Thymus (tissue), 11 donors: ENCODE data around the gene GNAL. TPM values are rescaled to one million over a fixed set of nuclear protein-coding genes. Genes with fewer than 3 reads are reported as not detected.

Source experiments
- DNase-seq, 9 donors: peaks; one replicate each; pipeline ENCODE4 v3.0.0-alpha.2; 2013; ENCODE audit warnings: low spot score in 9 of 9, low read depth in 6 of 9, missing footprints in 1 of 9
- H3K27ac ChIP-seq, 2 donors: one replicate each; pipeline ENCODE4 v1.5.1; 2013; ENCODE audit warnings: control low read depth in 1 of 2, low read depth in 1 of 2, low read length in 1 of 2, mild to moderate bottlenecking in 1 of 2, moderate library complexity in 1 of 2
- H3K27me3 ChIP-seq, 2 donors: one replicate each; pipeline ENCODE4 v1.5.1; 2013; ENCODE audit warnings: low read length in 1 of 2; ENCODE audit not compliant: control insufficient read depth in 2 of 2, insufficient read depth in 1 of 2
- H3K36me3 ChIP-seq, 2 donors: one replicate each; pipeline ENCODE4 v1.5.1; 2013; ENCODE audit warnings: low read length in 1 of 2, mild to moderate bottlenecking in 1 of 2, moderate library complexity in 1 of 2; ENCODE audit not compliant: control insufficient read depth in 2 of 2, insufficient read depth in 2 of 2
- H3K4me1 ChIP-seq, 2 donors: one replicate each; pipeline ENCODE4 v1.5.1; 2013; ENCODE audit warnings: low read length in 2 of 2; ENCODE audit not compliant: control insufficient read depth in 2 of 2, insufficient read depth in 2 of 2
- H3K4me3 ChIP-seq, 2 donors: one replicate each; pipeline ENCODE4 v1.5.1; 2013; ENCODE audit warnings: low read length in 2 of 2, control low read depth in 1 of 2, mild to moderate bottlenecking in 1 of 2
- H3K9me3 ChIP-seq, 2 donors: one replicate each; pipeline ENCODE4 v1.5.1; 2013; ENCODE audit warnings: low read length in 1 of 2, mild to moderate bottlenecking in 1 of 2; ENCODE audit not compliant: control insufficient read depth in 2 of 2, insufficient read depth in 1 of 2
- WGBS: extraction: QIAGEN DNeasy Blood & Tissue Kit; methylation state at CpG from one replicate; pipeline ENCODE4 v1.1.7; 2013; 5-methylcytosine and 5-hydroxymethylcytosine counted together
- polyA plus RNA-seq: library from polyadenylated mRNA; stranded (reverse); fragments of 200-250 nt; gene quantifications from one replicate; pipeline ENCODE4 v1.2.3, GENCODE V29; 2013
- total RNA-seq: library from RNA; stranded (reverse); fragments of 120-200 nt; gene quantifications from one replicate; pipeline ENCODE4 v1.2.4, GENCODE V29; 2013
- donor health status: healthy.

The GNAL gene
- total and polyA plus RNA-seq, 2 donors: 1.7 to 7.5 TPM

DNA sequence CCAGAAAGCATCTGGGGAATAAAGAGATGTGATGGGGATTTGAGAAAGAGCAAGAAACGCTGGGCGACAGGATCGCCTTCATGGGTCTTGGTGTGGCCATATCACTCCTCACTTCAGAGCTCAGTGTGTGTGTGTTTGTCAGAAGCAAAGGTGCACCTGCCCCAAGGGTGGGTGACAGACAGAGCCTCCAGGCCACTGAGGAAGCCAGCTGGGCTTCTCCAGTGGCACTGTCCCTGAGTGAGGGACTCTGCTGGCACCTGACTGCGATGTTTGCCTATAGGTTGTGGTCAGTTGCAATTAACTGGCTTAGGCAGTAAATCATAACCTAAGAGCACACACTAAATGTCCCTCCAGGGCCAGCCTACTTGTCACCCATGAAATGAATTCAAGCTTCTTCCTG is 23.5 kb upstream of the GNAL start:
- Histone ChIP-seq H3K27me3 (peaks cover 0 to 19% of the 10 kb centered on the region in 2 donors), H3K9me3 (no peaks in the 10 kb centered on the region), H3K4me1 (no peaks in the 10 kb centered on the region), H3K27ac (no peak overlapping the region), H3K4me3 (no peak overlapping the region), H3K36me3 (no peaks in the 10 kb centered on the region)
- no peak for DNase-seq
- 96% methylated on average over 4 of the region's 4 CpGs for WGBS

GRCh38 chr18:11666176-11666575 is 22.9 kb upstream of the GNAL start:
- Histone ChIP-seq H3K4me3 (no peak overlapping the region), H3K36me3 (no peaks in the 10 kb centered on the region), H3K9me3 (no peaks in the 10 kb centered on the region), H3K27ac (no peak overlapping the region), H3K27me3 (peaks cover 0 to 19% of the 10 kb centered on the region in 2 donors), H3K4me1 (no peaks in the 10 kb centered on the region)
- WGBS: 93% methylated on average over 4 of the region's 4 CpGs
- DNase-seq: no peak

DNA sequence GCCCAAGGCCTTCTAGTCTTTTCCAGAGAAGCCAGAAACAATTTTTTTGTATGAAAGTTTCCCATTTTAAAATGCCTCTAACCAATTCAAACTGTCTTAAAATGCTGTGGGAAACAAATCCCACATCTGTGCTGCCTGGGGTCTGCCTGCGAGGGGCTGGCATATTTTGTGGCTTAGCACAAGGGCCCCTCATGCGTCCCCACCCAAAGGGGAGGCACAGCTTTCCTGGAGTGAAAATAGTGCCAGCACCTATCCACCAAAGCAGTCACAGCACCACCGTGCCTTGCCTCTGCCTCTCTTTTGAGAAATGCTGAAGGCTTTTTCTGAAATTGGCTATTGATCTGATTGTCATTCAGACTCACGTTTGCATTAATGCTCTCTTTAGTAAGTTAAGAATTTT is 22.2 kb upstream of the GNAL start:
- H3K4me1 ChIP-seq: no peaks in the 10 kb centered on the region
- no peaks in the 10 kb centered on the region for H3K36me3 ChIP-seq
- peaks cover 0 to 19% of the 10 kb centered on the region in 2 donors for H3K27me3 ChIP-seq
- no peak for DNase-seq
- no peak overlapping the region for H3K4me3 ChIP-seq
- no peak overlapping the region for H3K27ac ChIP-seq
- WGBS: 90% methylated on average over 4 of the region's 4 CpGs
- no peaks in the 10 kb centered on the region for H3K9me3 ChIP-seq

GRCh38 chr18:11667578-11667977 is 21.5 kb upstream of the GNAL start:
- no peak for DNase-seq
- Histone ChIP-seq H3K4me1 (no peaks in the 10 kb centered on the region), H3K4me3 (no peak overlapping the region), H3K27me3 (peaks cover 0 to 22% of the 10 kb centered on the region in 2 donors), H3K9me3 (no peaks in the 10 kb centered on the region), H3K36me3 (no peaks in the 10 kb centered on the region), H3K27ac (no peak overlapping the region)
- 85% methylated on average over 6 of the region's 6 CpGs for WGBS

DNA sequence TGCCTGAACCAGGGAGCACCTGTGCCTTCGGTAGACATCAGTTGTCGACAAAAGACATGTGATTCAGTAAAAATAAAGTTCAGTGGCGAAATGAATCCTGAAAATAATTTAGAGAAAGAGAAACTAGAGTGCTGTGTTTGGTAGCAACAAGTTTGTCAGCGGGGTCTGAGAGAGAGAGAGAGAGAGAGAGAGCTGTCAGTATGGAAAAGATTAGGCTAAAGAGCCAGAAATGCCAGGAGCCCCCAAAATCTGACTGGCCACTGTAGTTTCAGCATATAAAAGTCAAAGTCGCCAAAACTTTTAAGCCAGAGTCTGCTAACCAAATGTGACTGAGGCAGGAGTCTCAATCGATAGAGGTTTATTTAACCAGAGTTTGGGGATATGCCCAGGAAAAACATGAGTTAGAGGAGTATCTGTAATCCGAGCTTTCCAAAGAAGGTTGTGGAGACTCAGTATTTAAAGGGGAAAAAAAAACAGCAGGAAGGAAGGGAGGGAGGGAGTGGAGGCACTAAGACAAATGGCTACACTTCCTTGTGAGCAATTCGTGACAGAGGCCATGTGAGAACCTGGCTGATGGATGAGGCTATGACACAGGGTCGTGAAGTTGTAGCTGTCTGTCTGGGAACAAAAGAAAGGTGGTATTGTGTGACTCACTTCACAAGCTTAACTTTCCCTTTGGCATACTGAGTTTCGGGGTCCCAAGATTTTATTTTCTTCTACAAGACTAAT is 20.5 kb upstream of the GNAL start:
- DNase-seq: no peak
- WGBS: 78% methylated on average over 10 of the region's 10 CpGs
- no peaks in the 10 kb centered on the region for H3K4me1 ChIP-seq
- H3K27ac ChIP-seq: no peak overlapping the region
- H3K4me3 ChIP-seq: no peak overlapping the region
- no peaks in the 10 kb centered on the region for H3K36me3 ChIP-seq
- H3K9me3 ChIP-seq: no peaks in the 10 kb centered on the region
- H3K27me3 ChIP-seq: peaks cover 0 to 24% of the 10 kb centered on the region in 2 donors

DNA sequence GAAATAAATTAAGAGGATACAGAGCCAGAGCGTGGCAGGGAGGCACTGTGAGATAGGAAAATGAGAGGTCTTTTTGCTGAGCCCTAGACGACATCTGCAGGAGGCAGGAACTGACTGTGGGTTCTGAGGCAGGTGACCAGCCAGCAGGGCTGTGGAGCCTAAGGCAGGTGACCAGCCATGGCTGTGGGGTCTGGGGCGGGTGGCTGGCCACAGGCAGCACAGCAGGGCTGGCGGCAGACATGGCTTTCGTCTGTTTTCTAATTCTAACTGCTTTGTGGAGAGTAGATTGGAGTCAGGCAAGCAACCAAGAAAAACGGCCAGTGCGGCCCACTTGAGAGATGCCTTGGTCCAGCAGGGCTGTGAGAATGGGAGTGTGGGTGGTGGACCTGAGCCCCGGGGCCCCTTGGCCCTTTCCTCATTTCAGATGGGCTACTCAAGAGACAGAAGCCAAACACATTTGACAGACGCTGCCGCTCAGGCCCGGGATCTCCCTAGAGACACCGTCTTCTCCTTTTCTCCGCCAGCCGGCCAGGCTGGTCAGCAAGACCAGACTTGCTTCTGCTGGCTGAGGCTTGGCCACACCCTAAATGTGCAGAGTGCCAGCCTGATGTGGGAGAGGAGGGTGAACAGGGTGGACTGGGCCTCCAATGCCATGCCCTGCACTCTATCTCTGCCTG is 19.7 kb upstream of the GNAL start:
- H3K27me3 ChIP-seq: peaks cover 0 to 23% of the 10 kb centered on the region in 2 donors
- H3K9me3 ChIP-seq: no peaks in the 10 kb centered on the region
- whole genome bisulfite sequencing: 90% methylated on average over 14 of the region's 14 CpGs
- H3K4me1 ChIP-seq: no peaks in the 10 kb centered on the region
- H3K27ac ChIP-seq: no peak overlapping the region
- DNase-seq: no peak
- no peak overlapping the region for H3K4me3 ChIP-seq
- no peaks in the 10 kb centered on the region for H3K36me3 ChIP-seq

GRCh38 chr18:11669948-11670275 is 19.2 kb upstream of the GNAL start:
- Histone ChIP-seq H3K4me1 (no peaks in the 10 kb centered on the region), H3K27ac (no peak overlapping the region), H3K9me3 (no peaks in the 10 kb centered on the region), H3K4me3 (no peak overlapping the region), H3K36me3 (no peaks in the 10 kb centered on the region), H3K27me3 (peaks cover 0 to 22% of the 10 kb centered on the region in 2 donors)
- WGBS: 77% methylated on average over 10 of the region's 10 CpGs
- no peak for DNase-seq

DNA sequence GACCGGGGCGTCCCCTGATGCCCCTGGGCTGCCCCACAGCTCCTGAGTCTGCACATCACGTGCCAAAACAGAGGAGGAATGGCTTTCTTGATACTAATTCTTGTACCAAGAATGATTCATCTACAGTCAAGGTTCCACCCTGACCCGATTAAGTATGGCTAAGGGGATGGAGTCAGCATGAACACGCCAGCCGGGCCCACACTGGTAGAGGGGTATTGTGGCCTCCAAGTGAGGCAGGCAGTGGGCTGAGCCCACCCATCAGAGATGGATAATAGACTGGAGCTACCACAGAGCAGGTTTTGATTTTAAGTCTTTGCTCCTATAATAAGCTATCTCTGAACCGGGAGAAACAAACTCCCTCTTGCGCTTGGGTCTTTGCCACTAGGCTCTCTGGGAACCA is 17.9 kb upstream of the GNAL start:
- Histone ChIP-seq H3K4me3 (no peak overlapping the region), H3K36me3 (no peaks in the 10 kb centered on the region), H3K27ac (no peak overlapping the region), H3K4me1 (no peaks in the 10 kb centered on the region), H3K9me3 (no peaks in the 10 kb centered on the region), H3K27me3 (peaks cover 0 to 17% of the 10 kb centered on the region in 2 donors)
- 84% methylated on average over 8 of the region's 8 CpGs for WGBS
- DNase-seq: no peak

DNA sequence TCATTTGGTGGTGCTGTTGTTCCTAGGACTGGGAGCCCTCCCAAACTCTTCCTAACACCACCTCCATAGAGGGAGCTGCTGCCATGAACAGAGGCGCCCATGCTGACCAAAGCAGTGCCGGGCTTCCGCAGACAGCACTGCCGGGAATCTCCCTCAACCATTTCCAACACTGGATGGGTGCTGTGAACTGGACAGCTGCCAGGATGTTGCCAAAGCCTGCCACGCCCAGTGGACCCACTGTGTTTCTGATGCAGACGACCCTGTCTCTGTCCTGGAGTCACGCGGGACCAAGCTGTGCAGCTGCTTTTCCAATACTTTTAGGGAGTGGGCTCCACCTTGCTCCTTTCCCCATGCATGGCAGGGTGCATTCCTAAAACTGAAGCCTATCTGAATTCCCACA is 16.9 kb upstream of the GNAL start:
- WGBS: 98% methylated on average over 8 of the region's 8 CpGs

More for the DNA sequence above, 16.9 kb upstream of the GNAL start:
- Histone ChIP-seq H3K4me3 (no peak overlapping the region), H3K36me3 (no peaks in the 10 kb centered on the region), H3K9me3 (no peaks in the 10 kb centered on the region), H3K27ac (no peak overlapping the region), H3K4me1 (no peaks in the 10 kb centered on the region), H3K27me3 (peaks cover 0 to 11% of the 10 kb centered on the region in 2 donors)
- no peak for DNase-seq
